Measurements from ENCODE around the gene C3orf80. TPM values are rescaled to one million over a fixed set of nuclear protein-coding genes. Genes with fewer than 3 reads are reported as not detected.

C3orf80 gene
- total and polyA plus RNA-seq, 5 donors from 2014 or later = 0.15 TPM; not detected in 4

DNA sequence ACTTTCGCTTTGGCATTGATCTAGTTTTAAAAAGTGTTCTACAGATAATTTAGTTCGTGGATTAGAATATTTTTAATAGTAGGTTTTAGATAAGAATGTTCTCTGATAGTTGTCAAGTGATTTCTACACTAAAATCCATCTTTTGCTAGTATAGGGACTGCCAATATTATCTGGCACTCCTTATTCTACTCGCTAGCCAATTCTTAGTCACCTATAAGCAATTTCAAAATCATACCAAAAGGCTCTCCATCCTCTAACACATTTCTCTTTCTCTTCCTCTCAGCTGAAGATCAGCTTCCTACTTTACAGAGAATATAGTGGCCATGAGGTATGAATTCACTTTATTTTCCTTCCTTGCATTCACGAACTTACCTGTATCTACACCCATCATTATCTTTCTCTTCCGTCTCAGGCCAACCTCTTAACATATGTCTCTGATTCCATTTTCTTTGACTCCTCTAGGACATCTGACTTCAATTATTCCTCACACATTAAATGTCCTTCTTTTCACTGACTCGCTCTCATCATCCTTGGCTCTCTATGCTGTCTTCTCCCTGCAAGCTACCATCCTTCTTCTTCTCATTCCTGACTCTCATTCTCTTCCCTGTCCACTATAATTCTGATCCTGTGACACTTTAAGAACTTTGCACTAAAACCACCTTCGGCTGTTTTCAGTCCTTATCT, 35.5 kb downstream of the C3orf80 start:
- no peak for DNase-seq
- H3K9me3 ChIP-seq (ENCODE audit: control insufficient read depth in 2 of 2, low read length in 2 of 2) = no peaks in the 10 kb centered on the region
- no peak for ATAC-seq (ENCODE audit: low read depth in 2 of 2)
- H3K27me3 Mint-ChIP-seq = peaks cover 4% of the 10 kb centered on the region
- no peaks in the 10 kb centered on the region for H3K27me3 ChIP-seq (ENCODE audit: control insufficient read depth, insufficient read depth, low read length)
- no peak overlapping the region for H3K27ac ChIP-seq (ENCODE audit: insufficient read depth, low read length, poor library complexity, severe bottlenecking)
- no peak overlapping the region for H3K4me3 Mint-ChIP-seq
- H3K4me1 Mint-ChIP-seq = peaks cover 3 to 21% (median 6%) of the 10 kb centered on the region in 4 donors
- H3K9me3 Mint-ChIP-seq = no peaks in the 10 kb centered on the region
- no peak overlapping the region for H3K27ac Mint-ChIP-seq
- H3K36me3 Mint-ChIP-seq = peaks cover 28% of the 10 kb centered on the region
- H3K4me3 ChIP-seq (ENCODE audit: low read depth, low read length) = no peak overlapping the region
- no peaks in the 10 kb centered on the region for H3K4me1 ChIP-seq (ENCODE audit: control insufficient read depth, insufficient read depth, low read length, poor library complexity, severe bottlenecking)
- peaks cover 3% of the 10 kb centered on the region for H3K36me3 ChIP-seq (ENCODE audit: control insufficient read depth, insufficient read depth, low read length)

DNA sequence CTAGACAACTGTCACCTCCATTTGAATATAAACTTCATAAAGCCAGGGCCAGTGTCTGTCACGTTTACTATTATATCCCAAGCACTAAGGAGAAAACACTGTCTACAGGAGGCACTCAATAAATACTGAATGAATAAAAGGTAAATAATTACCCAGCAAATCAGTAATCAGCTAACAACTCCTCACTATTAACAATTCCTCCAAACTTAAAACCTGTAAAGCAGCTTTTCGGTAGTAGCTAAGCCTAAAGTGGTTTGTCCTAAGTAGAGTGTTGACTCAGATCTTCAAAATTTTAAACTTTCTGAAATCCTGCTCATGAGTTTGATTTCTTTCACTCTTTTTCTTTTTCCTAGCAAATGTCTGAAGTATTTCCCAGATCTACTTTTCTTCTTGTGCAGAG, 39.9 kb downstream of the C3orf80 start:
- Histone ChIP-seq H3K27ac (ENCODE audit: insufficient read depth, low read length, poor library complexity, severe bottlenecking) (no peak overlapping the region), H3K9me3 (ENCODE audit: control insufficient read depth in 2 of 2, low read length in 2 of 2) (no peaks in the 10 kb centered on the region), H3K4me1 (ENCODE audit: control insufficient read depth, insufficient read depth, low read length, poor library complexity, severe bottlenecking) (no peaks in the 10 kb centered on the region), H3K4me3 (ENCODE audit: low read depth, low read length) (no peak overlapping the region), H3K36me3 (ENCODE audit: control insufficient read depth, insufficient read depth, low read length) (peaks cover 5% of the 10 kb centered on the region), H3K27me3 (ENCODE audit: control insufficient read depth, insufficient read depth, low read length) (no peaks in the 10 kb centered on the region)
- Mint-ChIP-seq H3K36me3 (peaks cover 26% of the 10 kb centered on the region), H3K9me3 (no peaks in the 10 kb centered on the region), H3K4me1 (peaks cover 3 to 21% (median 6%) of the 10 kb centered on the region in 4 donors), H3K27me3 (peaks cover 4% of the 10 kb centered on the region), H3K4me3 (no peak overlapping the region), H3K27ac (no peak overlapping the region)
- no peak for ATAC-seq (ENCODE audit: low read depth in 2 of 2)
- no peak for DNase-seq

Other genes with a start within 250 kb of the C3orf80 start
- gene IL12A, start 236.6 kb upstream of the C3orf80 start, total RNA-seq = 5.6 TPM
- 1 to 10 TPM in 3 of 4 donors, under 1 TPM in 1; 0.81 to 2.1 (median 1.5) TPM for gene IL12A, start 236.6 kb upstream of the C3orf80 start, polyA plus RNA-seq
- gene IFT80, start 173.8 kb downstream of the C3orf80 start, total RNA-seq = 35.7 TPM
- 1 to 10 TPM; 3.0 to 8.0 (median 6.2) TPM for gene IFT80, start 173.8 kb downstream of the C3orf80 start, polyA plus RNA-seq
- 153 TPM for gene SMC4, start 174.2 kb downstream of the C3orf80 start, total RNA-seq
- 10 to 100 TPM; 48.4 to 96.9 (median 53.7) TPM for gene SMC4, start 174.2 kb downstream of the C3orf80 start, polyA plus RNA-seq
- 34.0 TPM for gene TRIM59, start 224.4 kb downstream of the C3orf80 start, total RNA-seq
- gene TRIM59, start 224.4 kb downstream of the C3orf80 start, polyA plus RNA-seq = 10 to 100 TPM; 50.5 to 67.9 (median 55.5) TPM